Right cardiac atrium (tissue), 5 donors: ENCODE data around the gene KAZN. TPM values are rescaled to one million over a fixed set of nuclear protein-coding genes. Genes with fewer than 3 reads are reported as not detected.
A peak's percentile ranks its signal among the peaks of the same experiment; 100 is the strongest.

ENCODE experiments used
- ATAC-seq, 2 donors: fragments of 200-7000 bp; cut with Tn5 transposase; one replicate each; pipeline versions ENCODE4 v1.8.0 to v1.9.1; 2020; ENCODE audit warnings: moderate library complexity in 2 of 2, mild to moderate bottlenecking in 1 of 2
- DNase-seq, 3 donors: peaks; one replicate each; pipeline ENCODE4 v3.0.0-alpha.2; 2020
- H3K27ac ChIP-seq: one replicate; pipeline ENCODE4 v1.5.1; 2013; ENCODE audit warnings: mild to moderate bottlenecking, low read length, control low read depth, moderate library complexity
- H3K27me3 ChIP-seq: one replicate; pipeline ENCODE4 v1.6.1; 2013; ENCODE audit not compliant: control insufficient read depth, insufficient read depth
- H3K4me1 ChIP-seq: one replicate; pipeline ENCODE4 v1.6.1; 2013; ENCODE audit warnings: low read length; ENCODE audit not compliant: control insufficient read depth, insufficient read depth
- H3K4me3 ChIP-seq: one replicate; pipeline ENCODE4 v1.5.1; 2013; ENCODE audit warnings: low read length, control low read depth
- H3K9me3 ChIP-seq: one replicate; pipeline ENCODE4 v1.6.1; 2013; ENCODE audit warnings: low read length; ENCODE audit not compliant: control insufficient read depth
- WGBS: extraction: QIAGEN DNeasy Blood & Tissue Kit; methylation state at CpG from one replicate; pipeline ENCODE4 v1.1.7; 2013; 5-methylcytosine and 5-hydroxymethylcytosine counted together
- intact Hi-C, 4 donors: fragments of 100-400 bp; cut with DNase I; formaldehyde crosslinking; loops; one replicate each; pipeline versions ENCODE4 v1.11.0 to v1.14.0; 2022 to 2023
- polyA plus RNA-seq: library from polyadenylated mRNA; stranded (reverse); fragments of 200-250 nt; gene quantifications from one replicate; pipeline ENCODE4 v1.2.3, GENCODE V29; 2013
- total RNA-seq, 4 donors: library from RNA; stranded (reverse); fragmentation: NEBNext Ultra II Directional; extraction: Animal tissue kit (Norgen Biotek cat#: 25700); gene quantifications; one replicate each; pipeline ENCODE4 v1.2.1, GENCODE V29; 2021
- donor health status: healthy with polysubstance abuse.
- donor health status: DM: no; HTN: yes; CAD: no.
- donor health status: DM: no; HTN: no; CAD: no.
- donor health status: DM: no; HTN: yes; CAD: no; lungs with severe emphysema.
- donor health status: DM: yes; HTN: yes; CAD: no.

Gene KAZN
- total and polyA plus RNA-seq, 5 donors, result 3.7 to 14.9 (median 12.7) TPM

DNA sequence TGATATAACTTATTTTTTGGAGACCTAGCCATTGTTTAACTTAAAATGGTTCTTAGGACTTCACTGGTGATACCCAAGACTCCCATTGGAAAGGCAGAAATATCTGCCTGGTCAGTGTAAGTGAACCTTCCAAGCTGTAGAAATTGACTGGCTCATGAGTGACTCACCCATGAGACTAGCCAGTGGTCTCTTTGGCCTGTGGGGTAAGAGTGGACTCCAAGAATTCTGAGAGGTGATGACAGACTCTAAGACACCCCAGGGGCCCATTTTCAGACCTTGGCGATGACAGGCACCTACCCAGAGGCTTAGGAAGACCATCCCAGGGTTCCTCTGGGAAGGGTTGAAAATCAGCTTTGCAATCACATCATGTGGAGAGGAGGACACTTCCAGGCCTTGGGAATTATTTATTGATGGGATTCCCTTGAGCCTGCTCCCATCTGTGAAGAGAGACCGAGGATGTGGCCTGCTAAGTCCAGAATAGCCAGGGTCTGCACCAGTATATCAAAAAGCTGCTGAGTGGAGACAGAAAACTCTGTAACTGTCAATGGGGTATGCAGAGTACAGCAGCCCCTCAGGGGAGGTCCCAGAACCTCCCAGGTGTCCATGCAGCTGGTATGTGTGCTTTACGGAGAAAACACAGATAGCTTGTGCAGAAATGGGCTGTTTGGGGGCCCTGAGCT, 78.9 kb downstream of the KAZN start:
- 75% methylated on average over 3 of the region's 3 CpGs for WGBS
- H3K9me3 ChIP-seq, result no peaks in the 10 kb centered on the region
- H3K27ac ChIP-seq, result no peak overlapping the region
- no peaks in the 10 kb centered on the region for H3K4me1 ChIP-seq
- intact Hi-C loops, result no loop called here
- DNase-seq (no peak), ATAC-seq (peak in 1 of 2 donors; percentile 49)
- no peak overlapping the region for H3K4me3 ChIP-seq
- no peaks in the 10 kb centered on the region for H3K27me3 ChIP-seq

DNA sequence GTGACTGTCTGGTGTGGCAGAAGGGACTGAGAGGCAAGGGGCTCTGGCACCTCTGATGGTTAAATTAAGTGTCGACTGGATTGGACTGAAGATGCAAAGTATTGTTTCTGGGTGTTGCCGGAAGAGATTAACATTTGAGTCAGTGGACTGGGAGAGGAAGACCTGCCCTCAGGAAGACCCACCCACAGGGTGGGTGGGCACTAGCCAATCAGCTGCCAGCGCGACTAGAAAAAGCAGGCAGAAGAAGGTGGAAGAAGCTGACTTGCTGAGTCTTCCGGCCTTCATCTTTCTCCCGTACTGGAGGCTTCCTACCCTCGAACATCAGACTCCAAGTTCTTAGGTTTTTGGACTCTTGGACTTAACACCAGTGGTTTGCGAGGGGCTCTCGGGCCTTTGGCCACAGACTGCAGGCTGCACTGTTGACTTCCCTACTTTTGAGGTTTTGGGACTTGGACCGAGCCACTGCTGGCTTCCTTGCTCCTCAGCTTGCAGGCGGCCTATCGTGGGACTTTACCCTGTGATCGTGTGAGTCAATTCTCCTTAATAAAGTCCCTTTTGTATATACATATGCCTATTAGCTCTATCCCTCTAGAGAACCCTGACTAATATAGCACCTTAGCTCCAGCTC, 79.6 kb downstream of the KAZN start:
- Histone ChIP-seq H3K27ac (no peak overlapping the region), H3K4me1 (no peaks in the 10 kb centered on the region), H3K4me3 (no peak overlapping the region), H3K27me3 (no peaks in the 10 kb centered on the region), H3K9me3 (no peaks in the 10 kb centered on the region)
- intact Hi-C loops, result no loop called here
- 67% methylated on average over 13 of the region's 13 CpGs for WGBS
- ATAC-seq (no peak), DNase-seq (peak in 2 of 3 donors; percentile 18 to 52)

DNA sequence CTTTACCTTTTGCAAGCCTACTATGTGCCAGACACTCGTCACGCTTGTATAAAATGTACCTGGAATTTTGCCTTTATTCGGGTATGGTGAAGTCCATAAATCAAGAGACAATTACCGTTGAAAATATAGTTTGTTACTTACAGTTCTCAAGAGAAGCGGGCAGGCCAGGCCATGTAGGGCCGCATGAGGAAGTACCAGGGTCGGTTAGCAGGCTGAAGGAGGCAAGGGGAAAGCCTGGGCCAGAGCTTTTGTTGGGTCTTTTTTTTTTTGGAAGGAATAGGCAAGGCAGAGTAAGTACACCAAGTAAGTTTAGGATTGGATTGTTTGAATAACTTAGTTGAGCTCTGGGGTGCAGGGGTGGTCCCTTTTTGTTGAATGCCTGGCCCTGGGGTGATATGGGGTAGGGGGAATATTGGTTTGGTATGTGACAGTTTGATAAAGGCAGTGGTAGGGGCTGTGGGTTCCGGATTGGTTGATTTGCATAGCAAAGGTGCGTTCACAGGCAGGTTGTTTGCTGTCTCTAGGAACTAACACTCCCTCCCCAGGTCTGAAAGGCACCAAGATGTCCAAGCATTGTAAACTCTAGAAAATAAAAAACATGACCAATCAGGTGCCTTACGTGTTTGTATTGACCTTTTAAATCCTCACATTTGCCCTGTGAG, 80.7 kb downstream of the KAZN start:
- WGBS, result 81% methylated on average over 10 of the region's 10 CpGs
- intact Hi-C loops, result no loop called here
- ATAC-seq, result no peak

DNA sequence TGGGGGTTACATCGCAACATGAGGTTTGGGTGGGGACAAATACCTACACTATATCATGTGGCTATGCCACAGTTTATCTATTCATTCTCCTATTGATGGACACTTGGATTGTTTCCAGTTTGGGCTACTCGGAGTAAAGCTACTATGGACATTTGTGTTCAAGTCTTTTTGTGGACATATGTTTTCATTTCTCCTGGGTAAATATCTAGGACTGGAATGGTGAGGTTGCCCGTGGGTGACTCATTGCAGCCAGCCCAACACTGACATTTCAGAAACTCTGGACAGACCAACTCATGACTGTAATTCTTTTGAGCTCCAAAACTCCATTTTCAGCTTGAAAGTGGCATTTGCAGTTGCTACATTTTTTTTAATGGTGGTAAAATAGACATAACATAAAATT, 82.7 kb downstream of the KAZN start:
- Histone ChIP-seq H3K27ac (no peak overlapping the region), H3K27me3 (no peaks in the 10 kb centered on the region), H3K4me3 (no peak overlapping the region), H3K9me3 (no peaks in the 10 kb centered on the region), H3K4me1 (no peaks in the 10 kb centered on the region)
- DNase-seq (no peak), ATAC-seq (no peak)
- WGBS, result 87% methylated on average over 3 of the region's 3 CpGs
- intact Hi-C loops, result no loop called here

More for the DNA sequence above, 80.7 kb downstream of the KAZN start:
- no peak overlapping the region for H3K4me3 ChIP-seq
- H3K27ac ChIP-seq, result no peak overlapping the region
- no peaks in the 10 kb centered on the region for H3K4me1 ChIP-seq
- H3K27me3 ChIP-seq, result no peaks in the 10 kb centered on the region
- H3K9me3 ChIP-seq, result no peaks in the 10 kb centered on the region
- DNase-seq, result no peak

DNA sequence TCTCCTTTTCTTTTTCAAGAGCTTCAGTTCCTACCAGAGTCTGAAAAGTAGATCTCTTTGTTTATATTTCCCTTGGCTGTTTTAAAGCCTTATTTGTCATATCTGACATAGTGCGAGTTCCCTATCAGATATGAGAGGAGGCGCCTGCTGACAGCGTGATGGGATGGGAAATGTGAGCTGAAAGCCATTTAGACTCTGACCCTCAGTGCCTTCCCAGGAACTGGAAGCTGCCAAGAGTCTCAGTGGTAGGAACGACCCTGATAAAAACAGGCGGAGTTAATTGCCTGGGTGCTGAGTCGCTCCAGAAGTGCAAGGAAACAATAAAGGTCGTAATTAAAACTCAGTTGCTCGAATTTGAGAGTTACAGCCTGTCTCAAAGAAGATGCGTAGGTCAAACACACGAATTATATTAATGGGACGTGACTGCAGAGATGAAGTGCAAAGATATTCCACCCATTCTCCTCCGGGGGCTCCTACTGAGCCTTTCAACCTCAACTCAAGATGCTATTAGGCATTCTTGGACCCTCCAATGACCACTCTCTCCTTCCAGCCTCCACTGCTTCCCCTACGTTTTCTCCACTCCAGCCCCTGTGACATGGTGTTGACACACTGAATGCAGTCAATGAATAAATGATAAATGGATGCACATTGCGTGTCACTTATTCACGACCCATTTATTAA, 84.6 kb downstream of the KAZN start:
- intact Hi-C loops, result no loop called here

DNA sequence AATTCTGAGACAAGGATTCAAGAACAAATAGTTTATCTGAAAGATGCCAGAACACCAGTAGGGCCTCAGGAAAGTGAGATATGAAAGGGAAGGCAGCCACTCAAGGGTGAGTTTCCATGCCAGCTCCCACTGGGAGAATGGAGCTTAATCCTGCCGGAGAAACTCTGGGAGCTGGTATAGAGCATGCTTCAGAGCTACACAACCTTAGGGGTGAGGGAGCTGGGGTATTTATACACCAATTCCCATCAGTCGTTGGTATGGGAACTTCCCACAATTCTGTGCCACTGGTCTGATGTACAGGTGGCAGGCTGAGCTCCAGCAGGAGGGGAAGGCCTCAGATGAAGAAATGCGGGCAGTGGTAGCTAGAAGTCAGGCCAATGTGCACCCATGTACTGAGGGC, 86.6 kb downstream of the KAZN start:
- no peaks in the 10 kb centered on the region for H3K27me3 ChIP-seq
- DNase-seq (no peak), ATAC-seq (no peak)
- no peak overlapping the region for H3K4me3 ChIP-seq
- no peak overlapping the region for H3K27ac ChIP-seq
- intact Hi-C loops, result no loop called here
- H3K4me1 ChIP-seq, result no peaks in the 10 kb centered on the region
- no peaks in the 10 kb centered on the region for H3K9me3 ChIP-seq
- 92% methylated on average over 3 of the region's 3 CpGs for WGBS

More for the DNA sequence above, 84.6 kb downstream of the KAZN start:
- WGBS, result 24% methylated on average over 15 of the region's 15 CpGs
- Histone ChIP-seq H3K27me3 (no peaks in the 10 kb centered on the region), H3K4me1 (no peaks in the 10 kb centered on the region), H3K4me3 (no peak overlapping the region), H3K27ac (no peak overlapping the region), H3K9me3 (no peaks in the 10 kb centered on the region)
- peak in 1 of 2 donors; percentile 25 for ATAC-seq
- DNase-seq, result no peak

DNA sequence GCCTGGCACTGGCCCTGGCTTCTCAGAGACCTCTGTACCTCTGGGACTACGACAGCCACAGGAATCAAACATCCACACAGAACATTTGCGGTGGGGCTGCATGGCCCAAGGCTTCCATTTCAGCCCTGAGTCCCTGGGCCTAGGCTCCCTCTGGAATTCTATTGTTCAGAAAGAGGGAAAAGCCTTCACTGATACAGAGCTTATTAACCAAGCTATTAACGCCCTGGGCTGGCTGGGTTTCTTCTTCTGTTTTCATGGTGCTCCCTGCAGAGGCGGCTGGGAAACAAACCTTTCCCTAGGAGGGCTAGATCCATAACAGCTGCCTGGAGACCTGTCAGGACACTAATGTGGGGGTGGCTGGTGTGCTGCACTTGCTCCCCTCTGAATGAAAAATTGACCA, 88.2 kb downstream of the KAZN start:
- no peak for DNase-seq
- Histone ChIP-seq H3K27me3 (no peaks in the 10 kb centered on the region), H3K4me1 (no peaks in the 10 kb centered on the region), H3K4me3 (no peak overlapping the region), H3K27ac (no peak overlapping the region), H3K9me3 (no peaks in the 10 kb centered on the region)
- WGBS, result 73% methylated on average over 4 of the region's 4 CpGs
- no peak for ATAC-seq
- intact Hi-C loops, result no loop called here

DNA sequence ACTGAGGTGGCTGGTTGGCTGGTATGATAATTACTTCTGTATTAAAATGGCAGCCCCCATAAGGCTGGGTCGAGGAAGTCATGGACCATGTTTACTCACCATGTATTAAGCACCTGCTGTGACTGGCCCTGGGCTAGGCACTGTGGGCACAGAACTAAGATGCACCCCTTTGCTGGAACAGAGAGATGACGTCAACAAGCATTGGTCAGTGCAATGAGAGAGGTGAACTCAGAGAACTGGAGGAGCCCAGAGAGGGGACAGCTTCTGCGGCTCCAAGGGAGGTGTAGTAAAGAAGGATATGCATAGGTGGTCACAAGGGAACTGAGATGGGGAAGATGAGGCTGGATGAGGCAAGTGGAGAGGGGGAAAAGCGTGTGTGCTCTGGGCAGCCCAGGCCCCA, 88.7 kb downstream of the KAZN start:
- DNase-seq (no peak), ATAC-seq (no peak)
- Histone ChIP-seq H3K4me1 (no peaks in the 10 kb centered on the region), H3K9me3 (no peaks in the 10 kb centered on the region), H3K27ac (no peak overlapping the region), H3K4me3 (no peak overlapping the region), H3K27me3 (no peaks in the 10 kb centered on the region)
- 88% methylated on average over 4 of the region's 4 CpGs for WGBS
- intact Hi-C loops, result no loop called here

DNA sequence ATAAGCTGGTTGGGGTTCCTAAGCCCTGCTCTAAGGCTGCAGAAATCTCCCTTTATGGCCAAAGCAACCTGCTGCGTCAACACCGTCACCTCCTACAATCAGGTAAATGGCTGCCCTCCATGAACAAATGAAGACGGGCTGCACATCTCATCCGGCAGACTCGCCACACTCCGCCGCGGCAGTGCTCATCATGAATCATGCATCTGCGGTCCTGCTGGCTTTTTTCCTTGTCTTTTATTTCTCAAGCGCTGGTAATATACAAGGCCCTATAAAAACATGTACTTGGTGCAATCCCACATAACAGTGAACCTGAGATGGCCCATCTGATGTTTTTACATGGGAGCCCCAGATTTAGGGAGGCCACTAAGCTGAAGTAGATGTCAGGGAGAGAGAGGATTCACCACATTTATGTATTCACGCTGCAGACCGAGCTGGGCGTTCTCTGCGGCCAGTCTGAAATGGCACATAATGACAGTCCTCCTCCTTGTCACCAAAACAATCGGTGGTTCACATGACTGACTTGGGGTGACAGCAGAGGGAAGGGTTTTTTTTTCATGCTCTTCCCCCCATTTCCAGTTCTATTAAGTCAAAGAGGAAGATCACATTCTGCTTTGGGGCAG, 91.6 kb downstream of the KAZN start:
- ATAC-seq, result no peak
- intact Hi-C loops, result no loop called here

DNA sequence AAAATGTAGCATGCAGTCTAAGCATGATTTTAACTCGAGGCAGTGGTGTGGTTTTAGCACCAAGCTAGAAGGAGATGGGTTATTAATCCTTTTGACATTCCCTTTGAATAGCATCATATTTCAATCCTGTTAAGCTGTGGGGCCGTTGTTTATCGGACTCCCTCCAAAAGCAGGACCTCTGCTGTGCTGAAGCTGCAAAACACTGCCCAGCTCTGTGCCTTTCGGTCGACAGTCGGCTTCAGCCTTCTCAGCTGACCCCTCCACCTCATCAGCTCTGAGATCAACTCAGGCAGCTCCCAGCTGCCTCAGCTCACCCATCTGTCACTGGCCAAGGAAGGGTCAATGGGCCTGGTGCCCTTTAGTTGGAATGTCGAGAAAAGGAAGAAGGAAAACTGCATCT, 95.5 kb downstream of the KAZN start:
- Histone ChIP-seq H3K27ac (no peak overlapping the region), H3K27me3 (peaks cover 3% of the 10 kb centered on the region), H3K4me3 (no peak overlapping the region), H3K4me1 (no peaks in the 10 kb centered on the region), H3K9me3 (no peaks in the 10 kb centered on the region)
- ATAC-seq (no peak), DNase-seq (no peak)
- intact Hi-C loops, result no loop called here
- 30% methylated on average over 7 of the region's 7 CpGs for WGBS

More for the DNA sequence above, 91.6 kb downstream of the KAZN start:
- DNase-seq, result no peak
- WGBS, result 90% methylated on average over 15 of the region's 15 CpGs
- Histone ChIP-seq H3K27ac (no peak overlapping the region), H3K9me3 (no peaks in the 10 kb centered on the region), H3K4me1 (no peaks in the 10 kb centered on the region), H3K27me3 (peaks cover 2% of the 10 kb centered on the region), H3K4me3 (no peak overlapping the region)

DNA sequence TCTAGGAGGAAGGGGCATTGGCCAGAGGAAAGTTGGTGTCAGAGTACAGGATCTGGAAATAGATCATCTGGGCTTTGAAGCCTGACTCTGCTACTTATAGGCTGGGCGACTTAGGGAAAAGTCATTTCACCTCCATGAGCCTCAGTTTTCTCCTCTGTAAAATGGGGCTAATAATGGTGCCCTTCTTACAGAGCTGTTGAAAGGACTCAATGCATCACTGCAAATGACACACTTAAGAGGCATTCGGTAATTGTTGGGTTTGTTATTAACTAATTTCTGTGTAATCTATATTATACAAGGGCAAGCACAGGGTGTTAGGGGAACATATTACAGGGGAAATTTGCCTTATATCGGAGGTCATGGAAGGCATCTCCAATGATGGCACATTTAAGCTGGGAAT, 96.1 kb downstream of the KAZN start:
- 77% methylated on average over 3 of the region's 3 CpGs for WGBS
- DNase-seq, result no peak
- Histone ChIP-seq H3K9me3 (no peaks in the 10 kb centered on the region), H3K4me3 (no peak overlapping the region), H3K27me3 (peaks cover 3% of the 10 kb centered on the region), H3K4me1 (no peaks in the 10 kb centered on the region), H3K27ac (no peak overlapping the region)
- intact Hi-C loops, result no loop called here
- no peak for ATAC-seq
